GM19397 (cell line): ENCODE measurements around the gene PEPD.

ENCODE experiments used
- ATAC-seq: cut with Tn5 transposase; IDR thresholded peaks from one replicate; pipeline ENCODE4 v1.9.1; 2021; ENCODE audit warnings: mild to moderate bottlenecking, moderate library complexity; ENCODE audit not compliant: unreplicated experiment

PEPD gene

GRCh38 chr19:33409906-33410685, 111.5 kb downstream of the PEPD start:
- no peak for ATAC-seq

- no peak for ATAC-seq
Observed at GRCh38 chr19:33408538-33409434, 112.8 kb downstream of the PEPD start.

- no peak for ATAC-seq
Observed at GRCh38 chr19:33408116-33408515, 113.5 kb downstream of the PEPD start.

GRCh38 chr19:33407716-33408115, 113.9 kb downstream of the PEPD start:
- ATAC-seq = no peak

- ATAC-seq = no peak
Observed at GRCh38 chr19:33407140-33407551, 114.4 kb downstream of the PEPD start.

GRCh38 chr19:33406521-33407139, 115.0 kb downstream of the PEPD start:
- ATAC-seq = no peak

GRCh38 chr19:33405553-33406461, 115.8 kb downstream of the PEPD start:
- no peak for ATAC-seq

GRCh38 chr19:33405254-33405552, 116.4 kb downstream of the PEPD start:
- no peak for ATAC-seq

- ATAC-seq = no peak
Observed at GRCh38 chr19:33404506-33405253, 116.9 kb downstream of the PEPD start.

- no peak for ATAC-seq
Observed at GRCh38 chr19:33403973-33404304, 117.7 kb downstream of the PEPD start.

- no peak for ATAC-seq
Observed at GRCh38 chr19:33403221-33403972, 118.2 kb downstream of the PEPD start.

GRCh38 chr19:33402421-33403220, 119.0 kb downstream of the PEPD start:
- ATAC-seq = no peak

- ATAC-seq = no peak
Observed at GRCh38 chr19:33401683-33402420, 119.7 kb downstream of the PEPD start.

GRCh38 chr19:33400856-33401682, 120.5 kb downstream of the PEPD start:
- ATAC-seq = no peak

- no peak for ATAC-seq
Observed at GRCh38 chr19:33399745-33400681, 121.6 kb downstream of the PEPD start.
